ENCODE results near the gene DYRK1A.

DYRK1A gene

GRCh38 chr21:37365517-37366481 is 774 bp upstream of the DYRK1A start:
- peak; percentile 69 for DNase-seq

GRCh38 chr21:37367336-37367702 is 746 bp downstream of the DYRK1A start:
- no peak for DNase-seq

- peak; percentile 57 for DNase-seq
Observed at GRCh38 chr21:37367703-37368540, 1.3 kb downstream of the DYRK1A start.

- DNase-seq = no peak
Observed at GRCh38 chr21:37368541-37369279, 2.1 kb downstream of the DYRK1A start.

- DNase-seq = no peak
Observed at GRCh38 chr21:37369307-37369854, 2.8 kb downstream of the DYRK1A start.

GRCh38 chr21:37370152-37371040 is 3.8 kb downstream of the DYRK1A start:
- DNase-seq = peak; percentile 34

GRCh38 chr21:37371041-37371397 is 4.4 kb downstream of the DYRK1A start:
- no peak for DNase-seq

GRCh38 chr21:37372127-37372731 is 5.7 kb downstream of the DYRK1A start:
- DNase-seq = no peak

GRCh38 chr21:37372951-37373350 is 6.4 kb downstream of the DYRK1A start:
- DNase-seq = no peak

- DNase-seq = no peak
Observed at GRCh38 chr21:37373539-37373938, 7.0 kb downstream of the DYRK1A start.

GRCh38 chr21:37374027-37374426 is 7.5 kb downstream of the DYRK1A start:
- DNase-seq = no peak

GRCh38 chr21:37375866-37376574 is 9.4 kb downstream of the DYRK1A start:
- DNase-seq = no peak

- no peak for DNase-seq
Observed at GRCh38 chr21:37378700-37379139, 12.1 kb downstream of the DYRK1A start.

- no peak for DNase-seq
Observed at GRCh38 chr21:37380349-37381323, 14.1 kb downstream of the DYRK1A start.

- DNase-seq = no peak
Observed at GRCh38 chr21:37381883-37382585, 15.5 kb downstream of the DYRK1A start.

- DNase-seq = no peak
Observed at GRCh38 chr21:37383086-37383485, 16.5 kb downstream of the DYRK1A start.

GRCh38 chr21:37383784-37384311 is 17.3 kb downstream of the DYRK1A start:
- DNase-seq = no peak

- DNase-seq = no peak
Observed at GRCh38 chr21:37384416-37384815, 17.8 kb downstream of the DYRK1A start.

Data from CD4-positive, alpha-beta T cell treated with Interleukin-12 subunit alpha and Interleukin-12 subunit beta, for 1 hour (primary cell).